GM19455 (cell line): Measurements from ENCODE around the gene TNFSF12.
"Not testable (repeated sequence)": the region's sequence is repeated elsewhere in the genome, so short reads cannot be mapped to it uniquely, and the experiment has no call there.

Experiments used
- ATAC-seq: cut with Tn5 transposase; IDR thresholded peaks from one replicate; pipeline ENCODE4 v1.9.1; 2021; ENCODE audit not compliant: unreplicated experiment

The TNFSF12 gene

DNA sequence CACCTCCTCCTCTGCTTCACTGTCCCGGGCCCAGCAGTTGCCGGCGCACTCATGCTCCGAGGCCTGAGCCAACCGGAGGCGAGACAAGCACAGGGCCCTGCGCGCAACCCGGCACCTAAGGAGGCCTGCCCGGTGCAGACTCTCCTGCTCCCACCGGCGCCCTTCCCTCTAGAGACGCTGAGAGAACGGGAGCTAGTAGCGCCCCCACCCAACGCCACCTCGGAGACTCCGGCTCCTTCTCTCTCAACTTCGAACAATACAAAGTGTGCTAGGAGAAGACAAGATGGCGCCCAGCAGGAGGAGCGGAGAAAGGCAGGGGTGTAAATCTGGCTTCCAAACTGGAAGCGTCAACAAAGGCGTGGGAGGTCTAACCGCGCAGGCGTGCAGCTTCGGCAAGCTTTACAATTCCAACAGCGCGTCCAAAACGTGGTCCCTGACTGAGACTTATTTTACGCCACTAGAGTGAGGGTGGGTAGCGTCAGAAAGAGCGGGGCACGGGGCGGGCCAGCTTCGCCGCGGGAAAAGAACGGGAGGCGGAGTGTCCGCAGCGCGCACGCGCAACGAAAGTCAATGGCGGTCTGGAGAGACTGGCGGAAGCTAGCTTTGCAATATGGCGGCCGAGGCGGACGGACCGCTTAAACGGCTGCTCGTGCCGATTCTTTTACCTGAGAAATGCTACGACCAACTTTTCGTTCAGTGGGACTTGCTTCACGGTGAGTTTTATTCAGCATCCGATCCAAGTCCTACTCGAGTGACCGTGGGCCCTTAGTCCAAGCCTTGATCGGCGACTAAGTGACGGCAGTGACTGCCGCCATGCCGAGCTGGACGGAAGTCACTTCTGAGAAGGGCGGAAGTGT lies 34.6 kb downstream of the TNFSF12 start, which contains the start of gene MPDU1:
Gene MPDU1 (plus strand): TSS at position 600 of the 857 bp plus-strand sequence. CDS start 11 bp downstream, at position 611.
- ATAC-seq, result peak; percentile 75

DNA sequence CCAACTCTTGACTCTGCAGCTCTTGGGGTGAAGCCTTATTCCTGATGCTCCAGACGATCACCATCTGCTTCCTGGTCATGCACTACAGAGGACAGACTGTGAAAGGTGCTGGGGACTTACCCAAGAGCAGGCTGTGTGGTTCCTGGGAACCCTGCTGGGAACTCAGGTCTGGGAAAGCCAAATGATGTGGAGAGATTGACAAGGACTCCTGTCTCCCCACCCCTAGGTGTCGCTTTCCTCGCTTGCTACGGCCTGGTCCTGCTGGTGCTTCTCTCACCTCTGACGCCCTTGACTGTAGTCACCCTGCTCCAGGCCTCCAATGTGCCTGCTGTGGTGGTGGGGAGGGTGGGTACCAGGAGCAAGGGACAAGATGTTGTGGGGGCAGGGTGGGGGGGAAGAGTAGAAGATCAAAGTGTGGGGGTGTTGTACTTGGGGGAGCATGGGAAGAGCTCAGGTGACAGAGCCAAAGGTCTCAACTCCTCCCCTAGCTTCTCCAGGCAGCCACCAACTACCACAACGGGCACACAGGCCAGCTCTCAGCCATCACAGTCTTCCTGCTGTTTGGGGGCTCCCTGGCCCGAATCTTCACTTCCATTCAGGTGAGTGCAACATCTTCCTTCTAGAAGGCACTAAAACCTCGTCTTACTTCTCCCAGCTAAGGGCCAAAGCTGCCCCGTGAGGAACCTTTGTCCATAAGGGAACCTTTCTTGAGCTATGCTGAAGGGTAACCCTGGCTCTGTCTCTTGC lies 38.0 kb downstream of the TNFSF12 start:
- ATAC-seq, result no peak

DNA sequence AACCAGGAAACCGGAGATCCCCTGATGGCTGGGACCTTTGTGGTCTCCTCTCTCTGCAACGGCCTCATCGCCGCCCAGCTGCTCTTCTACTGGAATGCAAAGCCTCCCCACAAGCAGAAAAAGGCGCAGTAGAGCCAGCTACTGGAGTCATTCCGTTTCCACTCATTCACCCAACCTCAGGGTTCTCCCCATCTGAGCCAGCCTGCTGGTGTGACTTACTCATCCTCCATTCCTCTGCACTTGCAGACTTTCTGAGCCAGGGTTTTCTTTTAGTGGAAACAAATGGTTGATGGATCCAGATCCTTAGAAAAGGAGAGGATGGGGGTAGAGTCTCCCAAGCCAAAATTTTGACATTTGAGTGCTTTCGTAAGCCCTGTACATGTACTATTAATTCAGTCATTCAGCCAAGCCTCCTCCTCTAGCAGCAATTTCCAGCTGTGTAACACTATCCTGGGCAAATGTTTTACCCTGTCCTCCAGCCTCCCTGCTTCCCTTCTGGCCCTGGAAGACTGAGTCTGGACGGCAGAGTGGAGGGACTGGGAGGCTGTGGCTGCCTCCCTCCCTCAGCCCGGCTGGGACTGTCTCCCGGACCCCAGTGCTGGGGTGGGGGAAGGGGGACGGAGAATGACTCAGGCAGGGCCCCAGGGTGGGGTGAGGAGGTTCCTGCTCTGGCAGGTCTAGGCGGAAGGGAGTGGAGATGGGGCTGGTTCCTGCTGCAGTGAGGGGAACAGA lies 38.7 kb downstream of the TNFSF12 start:
- no peak for ATAC-seq

DNA sequence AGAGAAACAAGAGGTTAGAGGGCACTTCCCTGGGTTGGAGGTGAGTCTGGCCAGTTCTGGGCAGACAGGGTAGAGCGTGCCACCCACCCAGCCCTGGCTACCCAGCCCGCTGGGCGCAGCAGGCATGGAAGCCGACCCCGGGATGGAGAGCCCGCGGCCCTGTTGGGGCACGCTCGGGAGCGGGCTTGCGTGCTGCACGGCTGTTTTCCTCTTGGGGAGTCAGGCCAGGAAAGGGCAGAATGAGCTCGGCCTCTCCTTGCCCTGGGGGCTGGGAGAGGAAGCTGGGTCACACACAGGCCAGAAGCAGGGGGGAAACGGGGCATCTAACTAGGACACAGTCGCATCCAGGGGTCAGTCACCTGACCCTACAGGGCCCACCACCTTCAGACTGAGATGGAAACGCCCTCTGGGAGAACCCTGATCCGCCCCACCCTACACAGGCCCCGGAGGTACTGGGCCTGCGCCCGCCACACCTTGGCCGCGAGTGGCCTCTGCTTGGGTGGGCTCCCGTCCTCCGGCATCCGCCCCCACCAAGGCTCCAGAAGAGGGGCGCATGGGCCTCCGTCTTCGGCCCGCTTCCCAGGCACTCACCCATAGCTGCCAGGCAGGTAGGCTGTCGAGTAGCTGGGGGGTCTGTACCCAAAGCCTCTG lies 39.8 kb downstream of the TNFSF12 start:
- no peak for ATAC-seq

DNA sequence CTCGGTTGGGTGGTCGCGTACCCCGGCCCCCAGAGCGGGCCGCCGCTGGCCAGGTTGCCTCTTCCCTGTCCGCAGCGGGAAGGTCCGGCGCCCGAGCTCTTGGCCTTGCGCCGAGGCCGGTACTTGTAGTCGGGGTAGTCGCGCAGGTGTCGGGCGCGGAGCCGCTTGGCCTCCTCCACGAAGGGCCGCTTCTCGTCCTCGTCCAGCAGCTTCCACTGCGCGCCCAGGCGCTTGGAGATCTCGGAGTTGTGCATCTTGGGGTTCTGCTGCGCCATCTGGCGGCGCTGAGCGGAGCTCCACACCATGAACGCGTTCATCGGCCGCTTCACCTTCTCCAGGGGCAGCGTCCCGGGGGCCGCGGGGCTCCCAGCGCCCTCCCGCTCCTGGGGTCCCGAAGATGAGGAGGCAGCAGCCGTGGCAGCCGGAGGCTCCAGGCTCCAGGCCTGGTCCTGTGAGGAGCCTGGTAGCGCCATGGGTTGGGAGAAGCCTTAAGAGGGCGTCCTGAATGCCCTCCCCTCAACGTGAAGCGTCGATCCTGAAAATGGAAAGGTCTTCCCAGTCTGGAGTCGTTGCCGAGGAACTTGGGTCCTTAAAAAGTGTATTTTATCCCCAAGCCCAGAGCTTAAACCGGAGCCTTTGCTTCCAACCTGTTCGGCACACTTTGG lies 40.5 kb downstream of the TNFSF12 start:
- no peak for ATAC-seq

DNA sequence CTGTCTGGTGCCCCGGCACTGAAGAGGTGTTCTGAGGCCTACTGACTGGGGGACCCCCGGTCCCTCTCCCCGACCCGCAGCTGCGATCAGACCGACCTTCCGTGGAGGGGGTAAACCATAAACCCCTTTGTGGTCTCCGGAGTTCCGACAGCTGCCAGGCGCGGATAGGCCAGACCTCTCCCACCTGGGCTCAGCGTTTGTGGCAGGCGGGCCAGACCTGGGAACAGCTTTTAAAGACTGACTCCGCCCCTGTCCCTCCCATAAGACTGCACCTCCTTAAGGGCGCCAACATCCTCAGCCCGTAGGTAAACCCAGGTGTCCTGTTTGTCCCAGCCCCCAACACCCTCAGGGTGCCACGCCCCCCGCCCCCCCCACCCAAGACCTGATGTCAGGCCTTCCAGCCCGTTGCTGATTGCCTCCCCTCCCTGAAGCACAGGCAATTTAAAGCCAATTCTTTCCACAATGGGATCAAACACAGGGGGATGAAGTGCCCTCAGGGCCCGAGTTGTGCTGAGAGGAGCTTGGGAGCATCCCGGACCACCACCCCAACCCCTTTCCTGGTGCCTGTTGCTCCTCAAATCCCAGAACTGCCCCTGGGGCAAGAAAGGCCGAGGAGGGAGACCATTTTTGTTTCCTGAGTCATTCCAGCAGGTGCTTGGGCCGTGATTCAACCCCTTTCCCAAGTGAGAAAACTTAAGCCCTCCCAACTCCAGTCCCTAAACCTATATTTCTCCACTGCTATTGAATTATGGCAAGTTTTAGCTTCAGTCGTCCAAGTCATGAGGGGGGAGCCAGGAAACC lies 41.2 kb downstream of the TNFSF12 start, which contains the start of gene SOX15:
Gene SOX15 (minus strand): TSS at position 204 of the 801 bp plus-strand sequence. CDS start 418 bp downstream, outside the sequence.
- no peak for ATAC-seq

DNA sequence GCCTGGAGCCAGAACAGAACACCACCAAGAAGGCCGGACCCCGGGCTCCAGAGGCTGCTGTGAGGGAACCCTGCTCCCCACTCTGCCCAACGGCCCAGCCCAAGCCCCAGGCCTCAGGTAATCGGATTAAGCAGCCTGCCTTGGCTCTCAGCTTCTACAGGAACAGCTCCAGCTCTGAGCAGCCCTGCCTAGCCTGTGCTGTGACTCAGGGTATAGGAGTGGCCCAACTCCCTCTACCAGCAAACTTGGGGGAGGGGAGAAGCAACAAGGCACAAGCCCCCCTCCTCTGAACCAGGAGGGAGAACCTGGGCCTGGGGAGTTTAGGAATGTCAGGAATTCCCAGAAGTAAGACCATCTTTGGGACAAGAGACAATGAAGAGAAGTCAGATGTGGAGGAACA lies 41.9 kb downstream of the TNFSF12 start:
- ATAC-seq, result no peak

DNA sequence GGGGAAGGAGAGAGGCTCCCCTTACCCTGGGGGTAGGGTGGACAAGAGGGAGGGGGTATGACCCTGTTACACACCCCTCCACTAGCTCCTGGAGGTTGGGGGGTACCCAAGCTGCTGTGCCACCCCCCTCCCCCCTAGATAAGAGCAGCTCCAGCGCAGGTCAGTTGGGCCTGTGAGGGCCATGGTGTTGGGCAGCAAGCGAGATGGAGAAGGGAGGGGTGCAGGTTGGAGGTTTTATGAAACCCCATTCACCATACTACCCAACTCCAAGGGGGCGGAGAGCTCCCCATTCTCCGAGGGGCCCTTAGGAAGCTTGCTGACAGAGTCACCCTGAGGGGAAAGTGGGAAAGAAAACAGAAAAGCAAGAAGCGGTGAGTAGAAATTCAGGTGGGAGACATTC lies 42.7 kb downstream of the TNFSF12 start:
- no peak for ATAC-seq

DNA sequence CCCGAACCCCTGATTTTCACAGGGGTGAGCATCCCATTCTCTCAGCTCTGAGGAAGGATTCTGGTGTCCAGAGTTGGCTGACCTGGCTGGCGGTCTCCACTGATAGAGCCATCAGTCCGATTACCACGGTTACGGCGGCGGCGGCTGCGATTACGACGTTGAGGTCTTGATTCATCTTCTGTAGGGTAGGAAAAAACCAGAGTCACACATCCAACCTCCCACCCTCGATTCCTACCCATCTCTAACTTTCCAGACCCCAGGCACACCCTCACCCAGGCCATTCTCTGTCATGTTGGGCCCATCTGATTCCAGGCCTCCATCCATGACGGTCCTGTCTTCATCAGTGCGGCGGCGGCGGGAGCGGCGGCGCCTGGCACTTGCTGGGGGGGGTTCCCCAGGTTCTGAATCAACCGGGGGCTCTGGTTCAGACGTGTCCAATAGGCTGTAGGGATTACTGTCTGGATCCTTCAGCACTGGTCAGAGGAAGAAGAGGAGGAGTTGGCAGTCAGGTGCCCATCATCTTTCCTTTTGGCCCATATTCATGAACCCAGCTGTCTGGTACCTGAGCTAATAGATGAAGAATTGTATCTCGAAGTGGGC lies 43.7 kb downstream of the TNFSF12 start:
- ATAC-seq, result no peak

DNA sequence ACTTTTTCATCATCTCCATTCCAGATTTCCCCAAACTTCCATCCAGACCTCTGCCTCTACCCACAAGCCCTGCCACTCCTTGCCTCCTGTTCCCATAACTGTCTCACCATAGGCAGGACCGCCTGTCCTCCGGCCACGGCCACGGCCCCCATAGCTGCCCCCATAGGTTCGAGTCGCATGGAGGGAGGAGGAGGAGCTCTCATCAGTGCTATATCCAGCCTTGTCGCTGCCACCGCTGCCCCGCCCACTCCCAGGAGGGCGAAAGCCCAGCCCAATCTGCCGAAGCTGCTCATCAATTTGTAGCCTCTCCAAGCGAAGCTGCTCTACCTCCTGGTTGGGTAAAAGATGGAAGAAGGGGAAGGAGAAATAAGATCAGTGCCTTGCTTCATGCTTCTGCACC lies 44.4 kb downstream of the TNFSF12 start:
- ATAC-seq, result no peak

DNA sequence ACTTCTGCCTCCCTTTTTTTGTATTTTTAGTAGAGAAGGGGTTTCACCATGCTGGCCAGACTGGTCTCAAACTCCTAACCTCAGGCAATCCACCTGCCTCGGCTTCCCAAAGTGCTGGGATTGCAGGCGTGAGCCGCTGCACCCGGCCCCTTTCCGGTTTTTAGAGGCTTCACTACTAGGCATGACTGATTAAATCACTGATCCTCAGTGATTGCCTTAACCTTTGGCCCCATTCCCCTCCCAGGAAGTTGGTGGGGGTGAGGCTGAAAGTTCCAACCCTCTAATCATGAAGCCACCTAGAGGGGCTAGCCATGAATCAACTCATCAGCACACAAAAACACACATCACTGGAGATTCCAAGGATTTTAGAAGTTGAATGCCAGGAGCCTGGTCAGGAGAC lies 48.7 kb downstream of the TNFSF12 start:
- ATAC-seq, result not testable (repeated sequence)

DNA sequence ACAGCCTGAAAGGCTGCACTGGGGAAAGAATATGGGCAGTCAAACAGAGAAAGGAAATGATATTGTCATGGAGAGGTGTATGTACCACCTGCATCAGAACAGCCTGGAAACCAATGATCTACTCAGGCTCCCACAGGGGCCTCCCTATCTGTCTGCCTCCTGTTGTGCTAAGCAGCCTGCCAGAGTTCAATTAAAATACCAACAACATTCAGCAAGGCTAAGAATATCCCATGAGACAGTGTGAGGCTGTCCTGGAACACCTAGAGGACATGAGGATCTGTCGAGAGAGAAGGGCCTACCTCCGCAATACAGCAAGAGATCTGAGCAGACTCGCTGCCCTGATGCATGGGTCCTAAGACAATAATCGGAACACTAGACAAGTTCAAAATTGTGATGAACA lies 57.4 kb downstream of the TNFSF12 start:
- no peak for ATAC-seq
